OCI-LY7 (cell line): Measurements from ENCODE around the gene CRTC1. TPM values are rescaled to one million over a fixed set of nuclear protein-coding genes. Genes with fewer than 3 reads are reported as not detected.

ENCODE experiments used
- BruUV-seq: library from RNA; stranded (reverse); fragments of 400-500 nt; replicated peaks from 2 replicates; lab custom pipeline; 2021; lab: Mats Ljungman, UMichigan
- CTCF ChIA-PET: fragments of 300-600 bp; sonication (Branson Sonifier 250); formaldehyde crosslinking; loops from one replicate; lab custom pipeline; 2022; ENCODE audit warnings: antibody characterized with exemption; ENCODE audit not compliant: unreplicated experiment; lab: Charles Lee
- POLR2A ChIA-PET: fragments of 300-600 bp; sonication (Branson Sonifier 250); formaldehyde crosslinking; loops from one replicate; lab custom pipeline; 2022; ENCODE audit warnings: antibody characterized with exemption; lab: Charles Lee
- DNase-seq: peaks from one replicate; pipeline ENCODE4 v3.0.0-alpha.2; 2015; ENCODE audit warnings: low spot score
- H2AFZ ChIP-seq: fragments of 200-600 bp; sonication (generic), shearing (Covaris generic); 2 replicates; pipeline ENCODE4 v1.6.1; 2014; ENCODE audit warnings: mild to moderate bottlenecking, antibody characterized with exemption, low read length, moderate library complexity
- H3K27ac ChIP-seq: fragments of 200-600 bp; sonication (generic); 2 replicates; pipeline ENCODE4 v1.5.1; 2014; ENCODE audit warnings: mixed run types, low read depth, mild to moderate bottlenecking, moderate library complexity, low read length, inconsistent platforms; ENCODE audit not compliant: poor library complexity, severe bottlenecking
- H3K36me3 ChIP-seq: fragments of 200-600 bp; sonication (generic); 2 replicates; pipeline ENCODE4 v1.6.1; 2014; ENCODE audit warnings: mild to moderate bottlenecking, antibody characterized with exemption, low read length, moderate library complexity, mixed read lengths; ENCODE audit not compliant: insufficient read depth
- H3K4me1 ChIP-seq: fragments of 200-600 bp; sonication (generic); 2 replicates; pipeline ENCODE4 v1.5.1; 2014; ENCODE audit warnings: mild to moderate bottlenecking, low read length; ENCODE audit not compliant: insufficient read depth, poor library complexity, severe bottlenecking
- H3K4me2 ChIP-seq: fragments of 200-600 bp; sonication (generic); 2 replicates; pipeline ENCODE4 v1.6.1; 2014; ENCODE audit warnings: mild to moderate bottlenecking, low read length
- H3K4me3 ChIP-seq: fragments of 200-600 bp; sonication (generic); 2 replicates; pipeline ENCODE4 v1.5.1; 2014; ENCODE audit warnings: mild to moderate bottlenecking, low read depth, low read length; ENCODE audit not compliant: poor library complexity, severe bottlenecking
- H3K79me2 ChIP-seq: fragments of 200-600 bp; sonication (generic); 2 replicates; pipeline ENCODE4 v1.6.1; 2016; ENCODE audit warnings: low read depth, mild to moderate bottlenecking, low read length, moderate library complexity, mixed read lengths; ENCODE audit not compliant: insufficient read depth
- H3K9me2 ChIP-seq: fragments of 200-600 bp; sonication (generic); 2 replicates; pipeline ENCODE4 v1.6.1; 2016; ENCODE audit warnings: mild to moderate bottlenecking, low read length, mixed read lengths; ENCODE audit not compliant: insufficient read depth
- H3K9me3 ChIP-seq: fragments of 200-600 bp; sonication (generic); 2 replicates; pipeline ENCODE4 v1.6.1; 2014; ENCODE audit warnings: mild to moderate bottlenecking, mixed run types, low read length, mixed read lengths
- H4K20me1 ChIP-seq: fragments of 200-600 bp; sonication (generic); 2 replicates; pipeline ENCODE4 v1.6.1; 2014; ENCODE audit warnings: mild to moderate bottlenecking, antibody characterized with exemption, low read length, moderate library complexity, mixed read lengths; ENCODE audit not compliant: insufficient read depth
- CTCF ChIP-seq: fragments of 200-600 bp; sonication (generic); conservative IDR thresholded peaks from 2 replicates; pipeline ENCODE4 v1.5.1; 2014; ENCODE audit warnings: mild to moderate bottlenecking, antibody characterized with exemption, low read length, moderate library complexity, mixed read lengths
- EZH2phosphoT487 ChIP-seq: fragments of 200-600 bp; sonication (generic); IDR thresholded peaks from 2 replicates; pipeline ENCODE4 v1.6.1; 2018; ENCODE audit warnings: low read depth, borderline replicate concordance, mild to moderate bottlenecking, mixed run types, antibody characterized with exemption, low read length, moderate library complexity, mixed read lengths
- intact Hi-C: fragments of 100-400 bp; cut with micrococcal nuclease; formaldehyde crosslinking; loops from one replicate; pipeline ENCODE4 v1.10.0; 2022; ENCODE audit not compliant: unreplicated experiment
- total RNA-seq, 2 experiments: library from RNA; depleted of rRNA in 1 of 2; stranded (reverse); fragments of >200 nt in 1 of 2; shearing (Covaris generic) in 1 of 2; gene quantifications; 2 replicates each; pipeline ENCODE4 v1.2.3, GENCODE V29; 2014 to 2022

The CRTC1 gene
- total RNA-seq, 2 experiments from 2014 or later = 4.1 to 10.3 TPM

GRCh38 chr19:18660051-18660910, 23.2 kb upstream of the CRTC1 start:
- no peak overlapping the region for H3K4me2 ChIP-seq
- H4K20me1 ChIP-seq = no peaks in the 10 kb centered on the region

GRCh38 chr19:18660939-18661670, 22.4 kb upstream of the CRTC1 start:
- POLR2A ChIA-PET = interaction anchor here (0.6 kb wide), 1 partner anchor 48 kb away, joined by 3 read pairs; the partner anchor contains the start of gene TMEM59L
- peaks cover 8% of the 10 kb centered on the region for H3K4me1 ChIP-seq
- DNase-seq = no peak
- H3K79me2 ChIP-seq = no peaks in the 10 kb centered on the region
- H3K9me3 ChIP-seq = no peaks in the 10 kb centered on the region
- no peak overlapping the region for H3K4me2 ChIP-seq
- no peak overlapping the region for H3K27ac ChIP-seq
- H3K4me3 ChIP-seq = no peak overlapping the region
- no peak for TF ChIP-seq CTCF
- TF ChIP-seq EZH2phosphoT487 = no peak
- no peak overlapping the region for H2AFZ ChIP-seq
- H3K9me2 ChIP-seq = no peaks in the 10 kb centered on the region
- intact Hi-C loops = no loop called here
- H4K20me1 ChIP-seq = no peaks in the 10 kb centered on the region
- CTCF ChIA-PET = no interaction called here
- H3K36me3 ChIP-seq = no peaks in the 10 kb centered on the region
- no TSS peak for BruUV-seq

More at GRCh38 chr19:18660051-18660910, 23.2 kb upstream of the CRTC1 start:
- POLR2A ChIA-PET = interaction anchor here (0.6 kb wide), 1 partner anchor 47 kb away, joined by 3 read pairs; the partner anchor contains the start of gene TMEM59L
- H2AFZ ChIP-seq = no peak overlapping the region
- no peaks in the 10 kb centered on the region for H3K9me3 ChIP-seq
- no peak overlapping the region for H3K27ac ChIP-seq
- H3K79me2 ChIP-seq = no peaks in the 10 kb centered on the region
- CTCF ChIA-PET = no interaction called here
- H3K4me1 ChIP-seq = peaks cover under 1% of the 10 kb centered on the region
- BruUV-seq = no TSS peak
- no peak overlapping the region for H3K4me3 ChIP-seq
- intact Hi-C loops = no loop called here
- no peaks in the 10 kb centered on the region for H3K9me2 ChIP-seq
- H3K36me3 ChIP-seq = no peaks in the 10 kb centered on the region
- DNase-seq = no peak
- TF ChIP-seq CTCF (no peak), EZH2phosphoT487 (no peak)
